PFSK-1 (cell line): ENCODE measurements around the gene SMTNL1.

Source experiments
- FOXP2 ChIP-seq: optimal IDR thresholded peaks from 2 replicates; pipeline ENCODE3; 2011; ENCODE audit warnings: borderline replicate concordance, control low read depth, inconsistent platforms; ENCODE audit not compliant: insufficient read depth; ENCODE audit errors: extremely low read length, extremely low read depth
- POLR2AphosphoS5 ChIP-seq: IDR thresholded peaks from 2 replicates; pipeline ENCODE4 v1.6.1; 2012; ENCODE audit warnings: low read depth, mild to moderate bottlenecking, control low read depth, low read length, moderate library complexity
- SIN3A ChIP-seq: IDR thresholded peaks from 2 replicates; pipeline ENCODE4 v1.6.1; 2012; ENCODE audit warnings: mild to moderate bottlenecking, low read length, moderate library complexity, borderline replicate concordance; ENCODE audit not compliant: insufficient read depth
- TAF1 ChIP-seq: IDR thresholded peaks from 2 replicates; pipeline ENCODE4 v1.6.1; 2012; ENCODE audit warnings: low read length, control low read depth, borderline replicate concordance; ENCODE audit not compliant: insufficient read depth
- TF ChIP-seq, protein P1 (sequence below), 2 experiments: IDR thresholded peaks; 2 replicates each; pipeline versions ENCODE4 v1.6.1 to v1.8.0; 2011 to 2012; ENCODE audit warnings: low read depth in 2 of 2, low read length in 2 of 2, control low read depth in 1 of 2, inconsistent platforms in 1 of 2, mild to moderate bottlenecking in 1 of 2, moderate library complexity in 1 of 2; ENCODE audit not compliant: insufficient read depth in 1 of 2

Gene SMTNL1

GRCh38 chr11:57568330-57568766, 31.0 kb downstream of the SMTNL1 start:
- TF ChIP-seq TAF1 (no peak), POLR2AphosphoS5 (no peak; the same call in 1 of the 2 replicates), FOXP2 (no peak), SIN3A (no peak)
- TF ChIP-seq, protein P1, sequence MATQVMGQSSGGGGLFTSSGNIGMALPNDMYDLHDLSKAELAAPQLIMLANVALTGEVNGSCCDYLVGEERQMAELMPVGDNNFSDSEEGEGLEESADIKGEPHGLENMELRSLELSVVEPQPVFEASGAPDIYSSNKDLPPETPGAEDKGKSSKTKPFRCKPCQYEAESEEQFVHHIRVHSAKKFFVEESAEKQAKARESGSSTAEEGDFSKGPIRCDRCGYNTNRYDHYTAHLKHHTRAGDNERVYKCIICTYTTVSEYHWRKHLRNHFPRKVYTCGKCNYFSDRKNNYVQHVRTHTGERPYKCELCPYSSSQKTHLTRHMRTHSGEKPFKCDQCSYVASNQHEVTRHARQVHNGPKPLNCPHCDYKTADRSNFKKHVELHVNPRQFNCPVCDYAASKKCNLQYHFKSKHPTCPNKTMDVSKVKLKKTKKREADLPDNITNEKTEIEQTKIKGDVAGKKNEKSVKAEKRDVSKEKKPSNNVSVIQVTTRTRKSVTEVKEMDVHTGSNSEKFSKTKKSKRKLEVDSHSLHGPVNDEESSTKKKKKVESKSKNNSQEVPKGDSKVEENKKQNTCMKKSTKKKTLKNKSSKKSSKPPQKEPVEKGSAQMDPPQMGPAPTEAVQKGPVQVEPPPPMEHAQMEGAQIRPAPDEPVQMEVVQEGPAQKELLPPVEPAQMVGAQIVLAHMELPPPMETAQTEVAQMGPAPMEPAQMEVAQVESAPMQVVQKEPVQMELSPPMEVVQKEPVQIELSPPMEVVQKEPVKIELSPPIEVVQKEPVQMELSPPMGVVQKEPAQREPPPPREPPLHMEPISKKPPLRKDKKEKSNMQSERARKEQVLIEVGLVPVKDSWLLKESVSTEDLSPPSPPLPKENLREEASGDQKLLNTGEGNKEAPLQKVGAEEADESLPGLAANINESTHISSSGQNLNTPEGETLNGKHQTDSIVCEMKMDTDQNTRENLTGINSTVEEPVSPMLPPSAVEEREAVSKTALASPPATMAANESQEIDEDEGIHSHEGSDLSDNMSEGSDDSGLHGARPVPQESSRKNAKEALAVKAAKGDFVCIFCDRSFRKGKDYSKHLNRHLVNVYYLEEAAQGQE (IDR thresholded peaks at IDR 0.05; ENCODE audit: insufficient read depth in 1 of 2, low read depth in 2 of 2, low read length in 2 of 2) = no peak

DNA sequence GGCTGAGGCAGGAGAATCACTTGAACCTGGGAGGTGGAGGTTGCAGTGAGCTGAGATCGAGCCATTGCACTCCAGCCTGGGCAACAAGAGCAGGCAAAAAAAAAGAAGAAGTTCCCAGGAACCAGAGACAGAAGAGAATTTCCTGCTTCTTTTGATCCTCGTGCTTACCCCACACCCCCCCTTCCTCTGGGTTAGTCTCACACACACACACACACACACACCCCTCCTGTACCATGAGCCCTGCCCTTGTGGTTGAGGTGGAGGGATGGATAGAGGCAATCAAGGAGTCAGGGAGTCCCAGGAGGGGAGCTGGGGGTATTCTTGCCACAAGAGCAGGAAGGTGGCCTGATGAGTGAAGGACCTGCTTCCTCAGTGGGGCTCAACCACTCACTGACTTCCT, 34.2 kb downstream of the SMTNL1 start:
- TF ChIP-seq FOXP2 = no peak
- no peak for TF ChIP-seq TAF1

- no peak for TF ChIP-seq SIN3A
These were observed 36.7 kb downstream of the SMTNL1 start for GRCh38 chr11:57574061-57574460.

DNA sequence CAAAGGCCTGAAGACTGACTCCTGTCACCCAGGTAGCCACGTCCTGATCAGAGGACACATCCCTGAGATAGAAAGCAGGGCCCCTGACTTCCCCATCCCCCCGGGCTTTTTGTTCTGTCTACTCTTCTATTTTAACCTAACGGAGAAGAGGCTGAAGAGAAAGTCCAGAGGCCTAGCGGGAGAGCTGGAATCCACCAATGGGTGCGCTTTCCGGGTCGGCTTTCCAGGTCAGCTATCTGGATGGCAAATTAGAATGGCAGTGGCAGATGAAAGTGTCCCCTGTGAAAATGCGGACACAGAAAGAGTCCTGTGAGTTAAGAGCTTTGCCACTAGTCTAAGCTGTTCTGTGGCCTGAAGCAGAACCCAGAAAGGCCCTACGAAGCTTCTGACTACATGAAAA, 46.9 kb downstream of the SMTNL1 start:
- TF ChIP-seq TAF1 (no peak), POLR2AphosphoS5 (no peak), SIN3A (no peak), FOXP2 (no peak)
- TF ChIP-seq, protein P1 (IDR thresholded peaks at IDR 0.05; ENCODE audit: insufficient read depth in 1 of 2, low read depth in 2 of 2, low read length in 2 of 2) = no peak

DNA sequence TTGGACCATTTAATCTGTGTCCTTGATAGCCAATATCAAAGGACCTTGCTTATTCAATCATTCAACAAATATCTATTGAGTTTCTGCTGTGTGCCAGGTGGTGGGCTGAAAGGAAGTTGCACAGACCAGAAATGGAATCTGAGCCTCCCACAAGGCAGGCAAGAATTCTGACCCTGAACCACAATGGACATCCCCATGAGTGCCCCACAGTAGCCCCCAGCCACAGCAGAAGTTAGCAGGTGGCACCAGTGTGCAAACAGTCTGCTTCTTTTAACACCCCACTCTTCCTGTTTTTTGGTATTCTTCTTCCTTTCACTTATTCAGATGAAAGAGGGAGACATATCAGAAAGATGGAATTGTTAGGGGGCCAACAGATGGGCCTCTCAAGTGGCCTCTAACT, 47.9 kb downstream of the SMTNL1 start:
- TF ChIP-seq SIN3A = no peak
- no peak for TF ChIP-seq FOXP2
- TF ChIP-seq, protein P1 (IDR thresholded peaks at IDR 0.05; ENCODE audit: insufficient read depth in 1 of 2, low read depth in 2 of 2, low read length in 2 of 2) = no peak

DNA sequence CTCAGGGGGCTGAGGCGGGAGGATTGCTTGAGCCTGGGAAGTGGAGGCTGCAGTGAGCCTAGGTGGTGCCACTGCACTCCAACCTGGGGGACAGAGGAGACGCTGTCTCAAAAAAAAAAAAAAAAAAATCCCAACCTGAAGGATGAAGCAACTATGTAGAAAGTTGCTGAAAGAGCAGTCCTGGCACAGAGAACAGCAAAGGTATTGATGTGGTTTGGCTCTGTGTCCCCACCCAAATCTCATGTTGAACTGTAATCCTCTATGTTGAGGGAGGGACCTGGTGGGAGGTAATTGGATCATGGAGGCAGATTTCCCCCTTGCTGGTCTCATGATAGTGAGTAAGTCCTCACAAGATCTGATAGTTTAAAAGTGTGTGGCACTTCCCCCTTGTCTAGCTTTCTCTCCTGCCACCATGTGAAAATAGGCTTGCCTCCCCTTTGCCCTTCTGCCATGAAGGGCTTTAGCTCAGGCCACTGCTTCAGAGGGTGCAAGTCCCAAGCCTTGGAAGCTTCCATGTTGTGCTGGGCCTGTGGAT, 49.4 kb downstream of the SMTNL1 start:
- TF ChIP-seq SIN3A (no peak), TAF1 (no peak), FOXP2 (no peak), POLR2AphosphoS5 (no peak)
- TF ChIP-seq, protein P1 (IDR thresholded peaks at IDR 0.05; ENCODE audit: insufficient read depth in 1 of 2, low read depth in 2 of 2, low read length in 2 of 2) = no peak
